NT2/D1 (cell line): Measurements from ENCODE around the gene QSOX2.

ENCODE experiments used
- YY1 ChIP-seq: IDR thresholded peaks from 2 replicates; pipeline ENCODE4 v1.6.1; 2011; ENCODE audit not compliant: insufficient read length, insufficient read depth
- ZNF274 ChIP-seq: IDR thresholded peaks from 2 replicates; pipeline ENCODE4 v1.6.1; 2011; ENCODE audit warnings: mild to moderate bottlenecking, low read depth, low read length

GRCh38 chr9:136175616-136176197 is 69.9 kb downstream of the QSOX2 start:
- TF ChIP-seq ZNF274 (no peak), YY1 (no peak)
